ENCODE results near the gene MMP8.
"Not testable (repeated sequence)": the region's sequence is repeated elsewhere in the genome, so short reads cannot be mapped to it uniquely, and the experiment has no call there.

The MMP8 gene

GRCh38 chr11:102724904-102725500 lies at the start of gene MMP8:
MMP8 (minus strand) TSS chr11:102724954; CDS start chr11:102724855, 99 bp downstream.
- no peak for DNase-seq (ENCODE audit: extremely low read depth in 1 of 2, low read depth in 1 of 2)

- DNase-seq (ENCODE audit: extremely low read depth in 1 of 2, low read depth in 1 of 2), result no peak
These were observed 48.6 kb upstream of the MMP8 start for GRCh38 chr11:102773386-102773785.

GRCh38 chr11:102771351-102771750 lies 46.6 kb upstream of the MMP8 start:
- DNase-seq (ENCODE audit: extremely low read depth in 1 of 2, low read depth in 1 of 2), result no peak

- DNase-seq (ENCODE audit: extremely low read depth in 1 of 2, low read depth in 1 of 2), result no peak
These were observed 45.4 kb upstream of the MMP8 start for GRCh38 chr11:102770191-102770590.

- no peak for DNase-seq (ENCODE audit: extremely low read depth in 1 of 2, low read depth in 1 of 2)
These were observed 43.0 kb upstream of the MMP8 start for GRCh38 chr11:102767800-102768199.

- DNase-seq (ENCODE audit: extremely low read depth in 1 of 2, low read depth in 1 of 2), result no peak
These were observed 38.7 kb upstream of the MMP8 start for GRCh38 chr11:102763440-102763839.

- DNase-seq (ENCODE audit: extremely low read depth in 1 of 2, low read depth in 1 of 2), result no peak
These were observed 37.6 kb upstream of the MMP8 start for GRCh38 chr11:102762361-102762767.

GRCh38 chr11:102761646-102762238 lies 37.0 kb upstream of the MMP8 start:
- no peak for DNase-seq (ENCODE audit: extremely low read depth in 1 of 2, low read depth in 1 of 2)

GRCh38 chr11:102760344-102761035 lies 35.7 kb upstream of the MMP8 start:
- DNase-seq (ENCODE audit: extremely low read depth in 1 of 2, low read depth in 1 of 2), result no peak

GRCh38 chr11:102757823-102758549 lies 33.2 kb upstream of the MMP8 start:
- no peak for DNase-seq (ENCODE audit: extremely low read depth in 1 of 2, low read depth in 1 of 2)

- DNase-seq (ENCODE audit: extremely low read depth in 1 of 2, low read depth in 1 of 2), result no peak
These were observed 28.5 kb upstream of the MMP8 start for GRCh38 chr11:102753267-102753666.

GRCh38 chr11:102751673-102752072 lies 26.9 kb upstream of the MMP8 start:
- DNase-seq (ENCODE audit: extremely low read depth in 1 of 2, low read depth in 1 of 2), result no peak

- no peak for DNase-seq (ENCODE audit: extremely low read depth in 1 of 2, low read depth in 1 of 2)
These were observed 24.5 kb upstream of the MMP8 start for GRCh38 chr11:102749101-102749722.

- DNase-seq (ENCODE audit: extremely low read depth in 1 of 2, low read depth in 1 of 2), result not testable (repeated sequence)
These were observed 22.2 kb upstream of the MMP8 start for GRCh38 chr11:102746746-102747578.

- no peak for DNase-seq (ENCODE audit: extremely low read depth in 1 of 2, low read depth in 1 of 2)
These were observed 9.9 kb upstream of the MMP8 start for GRCh38 chr11:102734650-102735049.

GRCh38 chr11:102733232-102733875 lies 8.6 kb upstream of the MMP8 start:
- DNase-seq (ENCODE audit: extremely low read depth in 1 of 2, low read depth in 1 of 2), result peak; percentile 19 to 42

- not testable (repeated sequence) for DNase-seq (ENCODE audit: extremely low read depth in 1 of 2, low read depth in 1 of 2)
These were observed 6.2 kb upstream of the MMP8 start for GRCh38 chr11:102730944-102731343.

- no peak for DNase-seq (ENCODE audit: extremely low read depth in 1 of 2, low read depth in 1 of 2)
These were observed 5.4 kb upstream of the MMP8 start for GRCh38 chr11:102729849-102730815.

- no peak for DNase-seq (ENCODE audit: extremely low read depth in 1 of 2, low read depth in 1 of 2)
These were observed 3.1 kb upstream of the MMP8 start for GRCh38 chr11:102727890-102728289.
